SK-N-SH treated with all-trans-retinoic acid at 6 μM for 48 hours (cell line): ENCODE results near the gene GKN1.
A peak's percentile ranks its signal among the peaks of the same experiment; 100 is the strongest.

Experiments used
- ATAC-seq: fragments of 200-7000 bp; cut with Tn5 transposase; 3 replicates; pipeline ENCODE4 v1.9.1; 2020; ENCODE audit warnings: mild to moderate bottlenecking, moderate library complexity
- ARNTL ChIP-seq: fragments of 450-650 bp; formaldehyde crosslinking; IDR thresholded peaks from 2 replicates; pipeline ENCODE4 v1.5.0; 2020; ENCODE audit warnings: low read depth, mild to moderate bottlenecking, moderate library complexity, borderline replicate concordance
- BACH2 ChIP-seq: fragments of 250-450 bp; sonication (Bioruptor Pico); IDR thresholded peaks from 2 replicates; pipeline ENCODE4 v1.9.0; 2021; ENCODE audit warnings: mild to moderate bottlenecking, borderline replicate concordance
- CREB5 ChIP-seq: fragments of 250-450 bp; sonication (Bioruptor Pico); IDR thresholded peaks from 2 replicates; pipeline ENCODE4 v1.5.1; 2020; ENCODE audit warnings: low read depth, mild to moderate bottlenecking, moderate library complexity
- CSDC2 ChIP-seq: fragments of 250-450 bp; sonication (Bioruptor Pico); IDR thresholded peaks from 2 replicates; pipeline ENCODE4 v1.5.0; 2020; ENCODE audit warnings: mild to moderate bottlenecking, moderate library complexity
- CSRNP3 ChIP-seq: fragments of 250-450 bp; sonication (Bioruptor Pico); IDR thresholded peaks from 2 replicates; pipeline ENCODE4 v1.5.1; 2021; ENCODE audit warnings: mild to moderate bottlenecking, moderate library complexity
- ESRRG ChIP-seq: fragments of 250-450 bp; sonication (Bioruptor Pico); IDR thresholded peaks from 2 replicates; pipeline ENCODE4 v1.6.1; 2021; ENCODE audit warnings: mild to moderate bottlenecking
- GLIS3 ChIP-seq: fragments of 250-450 bp; sonication (Bioruptor Pico); IDR thresholded peaks from 2 replicates; pipeline ENCODE4 v1.5.0; 2020; ENCODE audit warnings: mild to moderate bottlenecking, moderate library complexity
- ISL1 ChIP-seq: fragments of 250-450 bp; sonication (Bioruptor Pico); IDR thresholded peaks from 2 replicates; pipeline ENCODE4 v2.1.2; 2022; ENCODE audit warnings: mild to moderate bottlenecking, moderate library complexity
- OSR1 ChIP-seq: fragments of 250-450 bp; sonication (Bioruptor Pico); IDR thresholded peaks from 2 replicates; pipeline ENCODE4 v1.8.0; 2022; ENCODE audit warnings: moderate library complexity, mild to moderate bottlenecking, inconsistent platforms
- POU6F1 ChIP-seq: fragments of 250-450 bp; sonication (Bioruptor Pico); IDR thresholded peaks from 2 replicates; pipeline ENCODE4 v1.8.0; 2021; ENCODE audit warnings: low read depth, mild to moderate bottlenecking, moderate library complexity, borderline replicate concordance
- PPARA ChIP-seq: fragments of 250-450 bp; sonication (Bioruptor Pico); IDR thresholded peaks from 2 replicates; pipeline ENCODE4 v1.5.0; 2020; ENCODE audit warnings: mild to moderate bottlenecking, borderline replicate concordance
- RARB ChIP-seq: fragments of 250-450 bp; sonication (Bioruptor Pico); IDR thresholded peaks from 2 replicates; pipeline ENCODE4 v1.8.0; 2021; ENCODE audit warnings: mild to moderate bottlenecking, moderate library complexity
- SNAI2 ChIP-seq: fragments of 250-450 bp; sonication (Bioruptor Pico); IDR thresholded peaks from 2 replicates; pipeline ENCODE4 v1.5.0; 2020; ENCODE audit warnings: mild to moderate bottlenecking, moderate library complexity
- TCF4 ChIP-seq: fragments of 250-450 bp; sonication (Bioruptor Pico); IDR thresholded peaks from 2 replicates; pipeline ENCODE4 v1.8.0; 2021; ENCODE audit warnings: mild to moderate bottlenecking, moderate library complexity, borderline replicate concordance
- TOX ChIP-seq: fragments of 250-450 bp; sonication (Bioruptor Pico); IDR thresholded peaks from 2 replicates; pipeline ENCODE4 v1.8.0; 2021; ENCODE audit warnings: mild to moderate bottlenecking, moderate library complexity, borderline replicate concordance
- ZC3H10 ChIP-seq: fragments of 250-450 bp; sonication (Bioruptor Pico); IDR thresholded peaks from 2 replicates; pipeline ENCODE4 v1.5.1; 2021; ENCODE audit warnings: mild to moderate bottlenecking, moderate library complexity
- ZFP3 ChIP-seq: fragments of 250-450 bp; sonication (Bioruptor Pico); IDR thresholded peaks from 2 replicates; pipeline ENCODE4 v1.5.0; 2020; ENCODE audit warnings: mild to moderate bottlenecking, moderate library complexity
- ZFP30 ChIP-seq: fragments of 450-650 bp; formaldehyde crosslinking; IDR thresholded peaks from 2 replicates; pipeline ENCODE4 v1.5.0; 2022; ENCODE audit warnings: mild to moderate bottlenecking, moderate library complexity
- ZNF565 ChIP-seq: fragments of 450-650 bp; formaldehyde crosslinking; conservative IDR thresholded peaks from 2 replicates; pipeline ENCODE4 v1.5.0; 2020; ENCODE audit warnings: low read depth, mild to moderate bottlenecking, moderate library complexity
- ZNF70 ChIP-seq: fragments of 450-650 bp; formaldehyde crosslinking; IDR thresholded peaks from 2 replicates; pipeline ENCODE4 v1.5.0; 2020; ENCODE audit warnings: mild to moderate bottlenecking, moderate library complexity
- ZNF8 ChIP-seq: fragments of 450-650 bp; formaldehyde crosslinking; IDR thresholded peaks from 2 replicates; pipeline ENCODE4 v1.5.0; 2020; ENCODE audit warnings: mild to moderate bottlenecking, moderate library complexity
- TF ChIP-seq, protein P1 (sequence below): fragments of 250-450 bp; sonication (Bioruptor Pico); IDR thresholded peaks from 2 replicates; pipeline ENCODE4 v1.5.0; 2020; ENCODE audit warnings: mild to moderate bottlenecking, moderate library complexity

The GKN1 gene

GRCh38 chr2:69017080-69017479 lies 42.6 kb downstream of the GKN1 start:
- TF ChIP-seq POU6F1 (CRISPR knock-in tag) (no peak), ZNF8 (CRISPR knock-in tag) (no peak), ZNF565 (CRISPR knock-in tag) (no peak), ZFP3 (no peak), TOX (CRISPR knock-in tag) (no peak), SNAI2 (CRISPR knock-in tag) (no peak), TCF4 (CRISPR knock-in tag) (no peak), ZC3H10 (CRISPR knock-in tag) (no peak)
- no peak for ATAC-seq

GRCh38 chr2:69017835-69018234 lies 43.4 kb downstream of the GKN1 start:
- no peak for TF ChIP-seq POU6F1 (CRISPR knock-in tag)
- no peak for ATAC-seq

DNA sequence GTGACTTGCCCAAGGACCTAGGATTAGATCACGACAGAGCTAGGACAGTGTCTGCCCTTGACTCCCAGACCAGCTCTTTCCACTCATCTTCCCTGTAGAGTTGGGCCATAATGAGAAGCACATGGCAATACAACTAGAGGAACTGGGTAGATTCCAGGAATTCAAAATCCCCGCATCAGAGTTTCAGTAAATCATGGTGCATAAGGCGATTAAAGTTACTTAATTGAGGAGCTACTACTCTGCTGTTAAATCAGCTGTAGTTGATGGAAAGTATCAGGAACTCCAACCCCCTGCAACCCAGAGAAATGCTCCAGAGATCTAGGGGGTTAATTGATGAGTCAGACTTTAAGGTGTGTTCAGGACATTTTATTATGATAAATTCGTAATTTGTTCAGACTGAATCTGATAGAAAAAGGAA lies 44.3 kb downstream of the GKN1 start:
- TF ChIP-seq ZC3H10 (CRISPR knock-in tag) (no peak), ISL1 (CRISPR knock-in tag) (0 out of 2 replicates have a peak, but pooled peaks have one; percentile 15), ZNF70 (CRISPR knock-in tag) (no peak), ZFP3 (0 out of 2 replicates have a peak, but pooled peaks have one; percentile 19)
- peak; percentile 22 for ATAC-seq

GRCh38 chr2:69020496-69021426 lies 46.3 kb downstream of the GKN1 start:
- TF ChIP-seq CSRNP3 (CRISPR knock-in tag), result no peak
- TF ChIP-seq RARB, result no peak
- TF ChIP-seq, all 23 proteins: peak for 0
- ATAC-seq, result no peak

DNA sequence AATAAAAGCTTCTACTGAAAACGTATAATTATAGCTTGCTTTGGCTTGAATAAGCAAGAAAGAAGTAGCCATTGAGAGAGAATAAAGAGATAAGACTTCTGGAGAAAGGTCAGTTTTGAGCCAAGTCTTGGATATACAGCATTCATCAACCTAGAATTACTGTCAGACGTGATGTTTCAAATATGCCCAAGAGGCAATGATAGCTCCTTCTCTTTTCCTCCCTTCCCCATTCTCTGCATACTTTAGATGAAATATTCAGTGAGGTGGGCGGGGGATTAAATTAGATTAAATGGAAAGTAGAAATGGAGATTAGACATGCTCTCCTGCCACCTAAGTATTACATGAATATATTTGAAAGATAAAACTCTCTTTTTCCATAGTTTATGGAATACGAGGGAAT lies 47.3 kb downstream of the GKN1 start:
- ATAC-seq, result peak; percentile 45
- TF ChIP-seq CSDC2 (CRISPR knock-in tag) (no peak), ZNF8 (CRISPR knock-in tag) (peak; percentile 60; the same call in 1 of the 2 replicates), TOX (CRISPR knock-in tag) (no peak), ESRRG (CRISPR knock-in tag) (peak; percentile 10; the same call in 1 of the 2 replicates), TCF4 (CRISPR knock-in tag) (no peak), SNAI2 (CRISPR knock-in tag) (no peak), OSR1 (CRISPR knock-in tag) (no peak), RARB (no peak), POU6F1 (CRISPR knock-in tag) (no peak), ZC3H10 (CRISPR knock-in tag) (no peak), GLIS3 (CRISPR knock-in tag) (0 out of 2 replicates have a peak, but pooled peaks have one; percentile 17), PPARA (CRISPR knock-in tag) (no peak), ARNTL (no peak), CREB5 (CRISPR knock-in tag) (peak; percentile 78), ZNF565 (CRISPR knock-in tag) (no peak), ZNF70 (CRISPR knock-in tag) (no peak), ZFP30 (CRISPR knock-in tag) (no peak), BACH2 (no peak), ZFP3 (peak; percentile 41; the same call in 1 of the 2 replicates), ISL1 (CRISPR knock-in tag) (peak; percentile 92)
- TF ChIP-seq, protein P1, sequence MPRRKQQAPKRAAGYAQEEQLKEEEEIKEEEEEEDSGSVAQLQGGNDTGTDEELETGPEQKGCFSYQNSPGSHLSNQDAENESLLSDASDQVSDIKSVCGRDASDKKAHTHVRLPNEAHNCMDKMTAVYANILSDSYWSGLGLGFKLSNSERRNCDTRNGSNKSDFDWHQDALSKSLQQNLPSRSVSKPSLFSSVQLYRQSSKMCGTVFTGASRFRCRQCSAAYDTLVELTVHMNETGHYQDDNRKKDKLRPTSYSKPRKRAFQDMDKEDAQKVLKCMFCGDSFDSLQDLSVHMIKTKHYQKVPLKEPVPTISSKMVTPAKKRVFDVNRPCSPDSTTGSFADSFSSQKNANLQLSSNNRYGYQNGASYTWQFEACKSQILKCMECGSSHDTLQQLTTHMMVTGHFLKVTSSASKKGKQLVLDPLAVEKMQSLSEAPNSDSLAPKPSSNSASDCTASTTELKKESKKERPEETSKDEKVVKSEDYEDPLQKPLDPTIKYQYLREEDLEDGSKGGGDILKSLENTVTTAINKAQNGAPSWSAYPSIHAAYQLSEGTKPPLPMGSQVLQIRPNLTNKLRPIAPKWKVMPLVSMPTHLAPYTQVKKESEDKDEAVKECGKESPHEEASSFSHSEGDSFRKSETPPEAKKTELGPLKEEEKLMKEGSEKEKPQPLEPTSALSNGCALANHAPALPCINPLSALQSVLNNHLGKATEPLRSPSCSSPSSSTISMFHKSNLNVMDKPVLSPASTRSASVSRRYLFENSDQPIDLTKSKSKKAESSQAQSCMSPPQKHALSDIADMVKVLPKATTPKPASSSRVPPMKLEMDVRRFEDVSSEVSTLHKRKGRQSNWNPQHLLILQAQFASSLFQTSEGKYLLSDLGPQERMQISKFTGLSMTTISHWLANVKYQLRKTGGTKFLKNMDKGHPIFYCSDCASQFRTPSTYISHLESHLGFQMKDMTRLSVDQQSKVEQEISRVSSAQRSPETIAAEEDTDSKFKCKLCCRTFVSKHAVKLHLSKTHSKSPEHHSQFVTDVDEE (CRISPR knock-in tag), result 0 out of 2 replicates have a peak, but pooled peaks have one; percentile 29
